Liver (tissue), 9 donors: ENCODE measurements around the gene LMAN2. TPM values are rescaled to one million over a fixed set of nuclear protein-coding genes. Genes with fewer than 3 reads are reported as not detected.

Experiments
- DNase-seq: peaks from one replicate; pipeline ENCODE4 v3.0.0-alpha.2; 2017; ENCODE audit warnings: low spot score
- H3K27ac ChIP-seq, 2 donors: one replicate each; pipeline ENCODE4 v1.7.0; 2013; ENCODE audit warnings: inconsistent platforms in 2 of 2, low read length in 2 of 2, control low read depth in 1 of 2, low read depth in 1 of 2, mild to moderate bottlenecking in 1 of 2
- H3K27me3 ChIP-seq, 4 donors: one replicate each; pipeline versions ENCODE4 v1.6.1 to v1.7.0; 2013; ENCODE audit warnings: low read length in 3 of 4, inconsistent platforms in 1 of 4, mild to moderate bottlenecking in 1 of 4, moderate library complexity in 1 of 4; ENCODE audit not compliant: control insufficient read depth in 4 of 4, insufficient read depth in 4 of 4
- H3K36me3 ChIP-seq, 4 donors: one replicate each; pipeline versions ENCODE4 v1.6.1 to v1.7.0; 2013; ENCODE audit warnings: low read length in 3 of 4, mild to moderate bottlenecking in 3 of 4, low read depth in 1 of 4, moderate library complexity in 1 of 4; ENCODE audit not compliant: control insufficient read depth in 4 of 4, insufficient read depth in 3 of 4
- H3K4me1 ChIP-seq, 4 donors: one replicate each; pipeline versions ENCODE4 v1.6.1 to v1.7.0; 2013; ENCODE audit warnings: low read length in 3 of 4, mild to moderate bottlenecking in 3 of 4, moderate library complexity in 1 of 4; ENCODE audit not compliant: control insufficient read depth in 4 of 4, insufficient read depth in 4 of 4
- H3K4me3 ChIP-seq, 3 donors: one replicate each; pipeline versions ENCODE4 v1.6.1 to v1.7.0; 2013; ENCODE audit warnings: low read length in 3 of 3, control low read depth in 1 of 3, low read depth in 1 of 3, mild to moderate bottlenecking in 1 of 3
- H3K9ac ChIP-seq, 2 donors: one replicate each; pipeline ENCODE4 v1.7.0; 2013; ENCODE audit warnings: low read length in 2 of 2, mild to moderate bottlenecking in 2 of 2, moderate library complexity in 2 of 2, control low read depth in 1 of 2, low read depth in 1 of 2
- H3K9me3 ChIP-seq, 4 donors: one replicate each; pipeline versions ENCODE4 v1.6.1 to v1.7.0; 2013; ENCODE audit warnings: low read length in 3 of 4; ENCODE audit not compliant: control insufficient read depth in 4 of 4
- ATF3 ChIP-seq: IDR thresholded peaks from 2 replicates; pipeline ENCODE4 v1.6.1; 2016; ENCODE audit warnings: antibody characterized with exemption
- EGR1 ChIP-seq, 2 donors: IDR thresholded peaks; 2 replicates each; pipeline ENCODE4 v1.6.1; 2016 to 2018; ENCODE audit warnings: antibody characterized with exemption in 2 of 2, low read depth in 2 of 2
- FOXA1 ChIP-seq: IDR thresholded peaks from 2 replicates; pipeline ENCODE4 v1.6.1; 2016; ENCODE audit warnings: antibody characterized with exemption
- FOXA2 ChIP-seq: IDR thresholded peaks from 2 replicates; pipeline ENCODE4 v1.6.1; 2016; ENCODE audit warnings: antibody characterized with exemption
- GABPA ChIP-seq, 2 donors: IDR thresholded peaks in 1 of 2; conservative IDR thresholded peaks in 1 of 2; 2 replicates each; pipeline ENCODE4 v1.6.1; 2016; ENCODE audit warnings: antibody characterized with exemption in 2 of 2, mild to moderate bottlenecking in 1 of 2, moderate library complexity in 1 of 2
- HNF4A ChIP-seq, 2 donors: conservative IDR thresholded peaks; 2 replicates each; pipeline ENCODE4 v1.6.1; 2016; ENCODE audit warnings: antibody characterized with exemption in 2 of 2, mild to moderate bottlenecking in 2 of 2
- HNF4G ChIP-seq: IDR thresholded peaks from 2 replicates; pipeline ENCODE4 v1.6.1; 2016; ENCODE audit warnings: antibody characterized with exemption
- JUND ChIP-seq, 2 donors: IDR thresholded peaks; 2 replicates each; pipeline ENCODE4 v1.6.1; 2016; ENCODE audit warnings: antibody characterized with exemption in 2 of 2
- MAX ChIP-seq: IDR thresholded peaks from 2 replicates; pipeline ENCODE4 v1.6.1; 2016; ENCODE audit warnings: antibody characterized with exemption
- NR2F2 ChIP-seq: IDR thresholded peaks from 2 replicates; pipeline ENCODE4 v1.6.1; 2016; ENCODE audit warnings: antibody characterized with exemption
- RAD21 ChIP-seq, 2 donors: IDR thresholded peaks; 2 replicates each; pipeline ENCODE4 v1.6.1; 2016; ENCODE audit warnings: antibody characterized with exemption in 2 of 2, mild to moderate bottlenecking in 2 of 2
- REST ChIP-seq: IDR thresholded peaks from 2 replicates; pipeline ENCODE4 v1.6.1; 2016; ENCODE audit warnings: antibody characterized with exemption, mild to moderate bottlenecking
- RXRA ChIP-seq, 2 donors: IDR thresholded peaks; 2 replicates each; pipeline ENCODE4 v1.6.1; 2017 to 2018; ENCODE audit warnings: antibody characterized with exemption in 2 of 2, mild to moderate bottlenecking in 1 of 2
- SP1 ChIP-seq: IDR thresholded peaks from 2 replicates; pipeline ENCODE4 v1.6.1; 2018; ENCODE audit warnings: antibody characterized with exemption, mild to moderate bottlenecking
- TAF1 ChIP-seq: conservative IDR thresholded peaks from 2 replicates; pipeline ENCODE4 v1.6.1; 2016; ENCODE audit warnings: antibody characterized with exemption, mild to moderate bottlenecking
- YY1 ChIP-seq: IDR thresholded peaks from 2 replicates; pipeline ENCODE4 v1.6.1; 2016; ENCODE audit warnings: antibody characterized with exemption, mild to moderate bottlenecking
- WGBS: extraction: QIAGEN DNeasy Blood & Tissue Kit; methylation state at CpG from one replicate; pipeline ENCODE4 v1.1.7; 2013; 5-methylcytosine and 5-hydroxymethylcytosine counted together
- polyA plus RNA-seq, 2 donors: library from polyadenylated mRNA; stranded (reverse) in 1 of 2; unstranded in 1 of 2; fragments of 200-250 nt in 1 of 2; fragments of >200 nt in 1 of 2; fragmentation: Nextera tagmentation in 1 of 2; extraction: Ambion mirVana in 1 of 2; gene quantifications; one replicate each; pipeline versions ENCODE4 v1.2.1 to v1.2.3, GENCODE V29; 2013 to 2015
- total RNA-seq, 2 donors: library from RNA; depleted of rRNA; stranded (reverse); fragments of >200 nt; gene quantifications; one replicate each; pipeline ENCODE4 v1.2.3, GENCODE V29; 2014
- TF ChIP-seq, protein P1 (sequence below): IDR thresholded peaks from 2 replicates; pipeline ENCODE4 v1.6.1; 2016; ENCODE audit warnings: antibody characterized with exemption
- TF ChIP-seq, protein P2 (sequence below): fragments of 150-350 bp; IDR thresholded peaks from 2 replicates; pipeline ENCODE4 v1.5.1; 2017; ENCODE audit warnings: improper control_type of control experiment, low read depth, low read length; ENCODE audit not compliant: missing input control
- donor health status: healthy.
- donor health status: healthy.
- donor health status: healthy.
- donor health status: healthy.
- donor health status: healthy.

The LMAN2 gene
- total and polyA plus RNA-seq, 4 donors: 243 to 478 (median 364) TPM

- no peak overlapping the region for H3K27ac ChIP-seq
These were observed 22.8 kb downstream of the LMAN2 start for GRCh38 chr5:177328545-177329231.

More at GRCh38 chr5:177328545-177329231, 22.8 kb downstream of the LMAN2 start:
- H3K9ac ChIP-seq: no peak overlapping the region
- 93% methylated on average over 19 of the region's 19 CpGs for WGBS
- H3K4me1 ChIP-seq: peaks cover 3 to 9% (median 7%) of the 10 kb centered on the region in 4 donors
- no peaks in the 10 kb centered on the region for H3K27me3 ChIP-seq
- DNase-seq: no peak
- H3K9me3 ChIP-seq: no peaks in the 10 kb centered on the region
- TF ChIP-seq HNF4G (no peak), GABPA (IDR thresholded peaks at IDR 0.05 in 1 of 2, conservative IDR thresholded peaks at IDR 0.05 in 1 of 2) (no peak), REST (no peak), ATF3 (no peak), NR2F2 (no peak), FOXA2 (no peak), TAF1 (no peak), FOXA1 (no peak), YY1 (no peak), MAX (no peak), SP1 (no peak), RXRA (IDR thresholded peaks at IDR 0.05) (no peak), JUND (IDR thresholded peaks at IDR 0.05) (no peak), EGR1 (IDR thresholded peaks at IDR 0.05; ENCODE audit: low read depth in 2 of 2) (no peak), HNF4A (conservative IDR thresholded peaks at IDR 0.05) (no peak), RAD21 (IDR thresholded peaks at IDR 0.05) (no peak)
- TF ChIP-seq, protein P1, sequence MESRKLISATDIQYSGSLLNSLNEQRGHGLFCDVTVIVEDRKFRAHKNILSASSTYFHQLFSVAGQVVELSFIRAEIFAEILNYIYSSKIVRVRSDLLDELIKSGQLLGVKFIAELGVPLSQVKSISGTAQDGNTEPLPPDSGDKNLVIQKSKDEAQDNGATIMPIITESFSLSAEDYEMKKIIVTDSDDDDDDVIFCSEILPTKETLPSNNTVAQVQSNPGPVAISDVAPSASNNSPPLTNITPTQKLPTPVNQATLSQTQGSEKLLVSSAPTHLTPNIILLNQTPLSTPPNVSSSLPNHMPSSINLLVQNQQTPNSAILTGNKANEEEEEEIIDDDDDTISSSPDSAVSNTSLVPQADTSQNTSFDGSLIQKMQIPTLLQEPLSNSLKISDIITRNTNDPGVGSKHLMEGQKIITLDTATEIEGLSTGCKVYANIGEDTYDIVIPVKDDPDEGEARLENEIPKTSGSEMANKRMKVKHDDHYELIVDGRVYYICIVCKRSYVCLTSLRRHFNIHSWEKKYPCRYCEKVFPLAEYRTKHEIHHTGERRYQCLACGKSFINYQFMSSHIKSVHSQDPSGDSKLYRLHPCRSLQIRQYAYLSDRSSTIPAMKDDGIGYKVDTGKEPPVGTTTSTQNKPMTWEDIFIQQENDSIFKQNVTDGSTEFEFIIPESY: no peak
- TF ChIP-seq, protein P2, sequence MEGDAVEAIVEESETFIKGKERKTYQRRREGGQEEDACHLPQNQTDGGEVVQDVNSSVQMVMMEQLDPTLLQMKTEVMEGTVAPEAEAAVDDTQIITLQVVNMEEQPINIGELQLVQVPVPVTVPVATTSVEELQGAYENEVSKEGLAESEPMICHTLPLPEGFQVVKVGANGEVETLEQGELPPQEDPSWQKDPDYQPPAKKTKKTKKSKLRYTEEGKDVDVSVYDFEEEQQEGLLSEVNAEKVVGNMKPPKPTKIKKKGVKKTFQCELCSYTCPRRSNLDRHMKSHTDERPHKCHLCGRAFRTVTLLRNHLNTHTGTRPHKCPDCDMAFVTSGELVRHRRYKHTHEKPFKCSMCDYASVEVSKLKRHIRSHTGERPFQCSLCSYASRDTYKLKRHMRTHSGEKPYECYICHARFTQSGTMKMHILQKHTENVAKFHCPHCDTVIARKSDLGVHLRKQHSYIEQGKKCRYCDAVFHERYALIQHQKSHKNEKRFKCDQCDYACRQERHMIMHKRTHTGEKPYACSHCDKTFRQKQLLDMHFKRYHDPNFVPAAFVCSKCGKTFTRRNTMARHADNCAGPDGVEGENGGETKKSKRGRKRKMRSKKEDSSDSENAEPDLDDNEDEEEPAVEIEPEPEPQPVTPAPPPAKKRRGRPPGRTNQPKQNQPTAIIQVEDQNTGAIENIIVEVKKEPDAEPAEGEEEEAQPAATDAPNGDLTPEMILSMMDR: no peak
- H3K4me3 ChIP-seq: no peak overlapping the region
- H3K36me3 ChIP-seq: peaks cover 11 to 39% (median 17%) of the 10 kb centered on the region in 4 donors
